Pons (tissue), 1 donor: Measurements from ENCODE around the gene CBX4.
A peak's percentile ranks its signal among the peaks of the same experiment; 100 is the strongest.

Experiments
- DNase-seq: peaks from one replicate; pipeline ENCODE4 v3.0.0-alpha.2; 2016; ENCODE audit warnings: low spot score

Gene CBX4

GRCh38 chr17:79841369-79842135, 2.3 kb upstream of the CBX4 start:
- DNase-seq = no peak

DNA sequence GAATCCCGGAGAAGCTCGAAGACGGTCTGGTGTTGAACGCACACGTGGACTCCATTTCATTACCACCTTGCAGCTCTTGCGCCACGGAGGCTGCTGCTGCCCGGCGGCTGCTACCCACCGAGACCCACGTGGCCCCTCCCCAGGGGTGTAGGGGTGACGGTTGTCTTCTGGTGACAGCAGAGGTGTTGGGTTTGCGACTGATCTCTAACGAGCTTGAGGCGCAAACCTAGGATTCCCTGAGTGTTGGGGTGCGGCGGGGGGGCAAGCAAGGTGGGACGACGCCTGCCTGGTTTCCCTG, 1.7 kb upstream of the CBX4 start:
- no peak for DNase-seq

GRCh38 chr17:79840269-79840988, 1.2 kb upstream of the CBX4 start:
- no peak for DNase-seq

GRCh38 chr17:79838522-79839274, 542 bp downstream of the CBX4 start:
- DNase-seq = peak; percentile 60

DNA sequence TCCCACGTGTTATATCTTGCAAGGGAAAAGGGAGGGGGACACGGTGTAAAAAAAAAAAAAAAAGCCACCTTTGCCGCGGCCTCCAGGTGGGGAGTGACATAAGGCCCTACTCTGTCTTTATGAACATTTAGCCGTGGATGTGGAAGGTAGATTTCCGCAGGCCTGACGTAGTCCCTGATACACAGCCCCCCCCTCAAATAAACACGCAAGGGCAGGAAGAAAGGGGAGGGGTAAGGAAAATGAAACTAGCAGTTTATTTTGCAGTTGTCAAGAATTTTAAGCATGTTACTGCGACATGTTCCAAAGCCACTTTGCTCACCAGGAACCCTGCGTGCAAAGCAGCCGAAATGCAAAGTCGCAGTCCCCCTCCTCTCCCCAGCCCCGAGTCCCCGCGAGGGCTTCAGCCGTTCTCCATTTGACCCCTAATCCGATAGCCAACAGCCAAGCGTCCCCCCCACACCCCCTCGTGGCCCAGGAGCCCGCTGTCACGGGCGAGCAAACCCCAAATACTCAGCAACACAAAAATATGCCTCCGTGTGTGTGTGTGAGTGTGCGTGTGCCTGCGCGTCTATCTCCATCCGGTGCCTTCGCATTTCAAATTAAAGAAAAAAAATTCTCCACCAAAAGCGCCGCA, 1.2 kb downstream of the CBX4 start:
- no peak for DNase-seq

- peak; percentile 28 for DNase-seq
Measured at GRCh38 chr17:79836972-79837887, 2.0 kb downstream of the CBX4 start.

GRCh38 chr17:79836510-79836971, 2.7 kb downstream of the CBX4 start:
- no peak for DNase-seq

DNA sequence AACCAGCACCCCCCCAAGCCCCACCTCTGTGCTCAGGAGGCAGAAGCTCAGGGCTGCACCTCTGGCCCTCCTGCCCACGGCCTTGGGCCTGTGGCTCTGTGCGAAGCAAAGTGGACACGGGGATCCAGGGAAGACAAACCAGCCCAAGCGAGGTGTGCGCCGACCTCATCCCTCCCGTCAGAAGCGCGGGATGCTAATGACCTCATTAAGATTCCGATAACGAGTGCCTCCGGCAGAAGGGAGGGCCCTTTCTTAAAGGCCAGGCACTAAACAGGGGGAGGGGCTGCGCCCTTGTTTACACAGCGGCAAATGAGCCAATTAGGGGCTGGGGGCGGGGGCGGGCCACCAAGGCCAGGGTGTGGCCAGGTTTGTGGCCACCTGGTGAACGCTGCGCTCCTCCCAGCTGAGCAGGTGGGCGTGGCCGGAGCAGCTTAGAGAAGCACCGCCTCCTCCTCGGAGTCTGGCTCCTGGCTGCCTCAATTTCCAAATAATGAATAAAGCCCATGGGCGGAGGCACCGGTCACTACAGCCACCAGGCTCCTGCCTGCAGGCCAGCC, 3.2 kb downstream of the CBX4 start:
- no peak for DNase-seq

DNA sequence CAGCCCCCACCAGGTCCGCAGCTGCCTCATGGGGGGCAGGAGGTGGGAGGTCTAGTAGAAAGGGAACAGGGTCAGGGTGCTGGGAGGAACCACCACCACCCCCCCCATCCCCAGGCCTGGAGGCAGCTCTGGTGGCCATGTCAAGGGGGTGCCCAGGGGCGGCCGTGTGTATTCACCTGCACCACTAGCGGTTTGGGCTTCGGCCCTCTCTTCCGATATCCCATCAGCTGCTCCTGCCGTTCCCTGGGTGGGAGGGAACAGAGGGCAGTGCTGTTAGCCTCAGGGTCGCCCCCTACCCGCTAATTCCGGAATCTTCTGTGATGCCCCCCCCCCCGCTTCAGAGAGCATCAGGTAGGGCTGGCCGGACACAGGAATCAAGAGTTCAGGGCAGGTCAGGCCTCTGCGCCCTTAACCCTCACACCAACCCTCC, 3.8 kb downstream of the CBX4 start:
- DNase-seq = no peak

DNA sequence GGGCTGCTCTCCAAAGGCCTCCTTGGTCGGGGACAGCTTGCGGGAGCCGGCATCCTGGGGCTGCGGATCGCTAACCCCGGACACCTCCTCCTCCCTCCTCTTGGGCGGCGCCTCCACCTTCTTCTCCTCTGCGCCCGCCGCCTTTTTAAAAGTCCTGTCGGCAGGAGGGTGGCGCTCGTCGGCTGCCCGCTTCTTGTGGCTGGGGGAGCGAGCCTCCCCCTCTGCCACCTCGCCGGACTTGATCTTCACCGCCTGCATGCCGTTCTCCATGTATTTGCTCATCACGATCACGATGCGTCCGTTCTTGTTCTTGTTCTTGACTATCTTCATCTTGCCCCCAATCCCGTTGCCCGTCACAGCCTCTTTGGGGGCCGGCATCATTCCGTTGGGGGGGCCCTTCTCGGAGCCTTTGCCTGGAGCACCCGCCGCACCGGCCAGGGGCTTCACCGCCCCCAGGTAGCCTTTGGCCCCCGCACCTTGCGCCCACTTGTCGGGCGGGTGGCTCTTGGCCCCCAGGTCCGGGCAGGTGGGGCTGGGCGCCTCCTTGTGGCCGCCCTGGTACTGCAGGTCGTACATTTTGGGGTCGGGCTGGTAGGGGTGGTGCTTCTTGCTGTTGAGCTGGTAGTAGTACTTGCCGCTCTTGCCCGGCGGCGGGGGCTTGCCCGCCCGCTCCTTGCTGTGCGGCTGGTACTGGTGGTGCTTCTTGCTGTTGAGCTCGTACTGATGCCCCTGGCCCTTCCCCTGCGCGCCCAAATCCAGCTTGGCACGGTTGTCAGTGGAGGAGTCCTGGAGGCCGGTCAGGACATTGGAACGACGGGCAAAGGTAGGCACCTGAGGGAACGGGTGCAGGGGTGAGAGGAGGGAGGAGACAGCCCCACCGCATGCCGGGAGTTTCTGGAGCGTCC, 4.4 kb downstream of the CBX4 start:
- DNase-seq = no peak

- no peak for DNase-seq
Measured at GRCh38 chr17:79833744-79834564, 5.3 kb downstream of the CBX4 start.

GRCh38 chr17:79833110-79833450, 6.2 kb downstream of the CBX4 start:
- DNase-seq = no peak

GRCh38 chr17:79832218-79833109, 6.8 kb downstream of the CBX4 start:
- no peak for DNase-seq

DNA sequence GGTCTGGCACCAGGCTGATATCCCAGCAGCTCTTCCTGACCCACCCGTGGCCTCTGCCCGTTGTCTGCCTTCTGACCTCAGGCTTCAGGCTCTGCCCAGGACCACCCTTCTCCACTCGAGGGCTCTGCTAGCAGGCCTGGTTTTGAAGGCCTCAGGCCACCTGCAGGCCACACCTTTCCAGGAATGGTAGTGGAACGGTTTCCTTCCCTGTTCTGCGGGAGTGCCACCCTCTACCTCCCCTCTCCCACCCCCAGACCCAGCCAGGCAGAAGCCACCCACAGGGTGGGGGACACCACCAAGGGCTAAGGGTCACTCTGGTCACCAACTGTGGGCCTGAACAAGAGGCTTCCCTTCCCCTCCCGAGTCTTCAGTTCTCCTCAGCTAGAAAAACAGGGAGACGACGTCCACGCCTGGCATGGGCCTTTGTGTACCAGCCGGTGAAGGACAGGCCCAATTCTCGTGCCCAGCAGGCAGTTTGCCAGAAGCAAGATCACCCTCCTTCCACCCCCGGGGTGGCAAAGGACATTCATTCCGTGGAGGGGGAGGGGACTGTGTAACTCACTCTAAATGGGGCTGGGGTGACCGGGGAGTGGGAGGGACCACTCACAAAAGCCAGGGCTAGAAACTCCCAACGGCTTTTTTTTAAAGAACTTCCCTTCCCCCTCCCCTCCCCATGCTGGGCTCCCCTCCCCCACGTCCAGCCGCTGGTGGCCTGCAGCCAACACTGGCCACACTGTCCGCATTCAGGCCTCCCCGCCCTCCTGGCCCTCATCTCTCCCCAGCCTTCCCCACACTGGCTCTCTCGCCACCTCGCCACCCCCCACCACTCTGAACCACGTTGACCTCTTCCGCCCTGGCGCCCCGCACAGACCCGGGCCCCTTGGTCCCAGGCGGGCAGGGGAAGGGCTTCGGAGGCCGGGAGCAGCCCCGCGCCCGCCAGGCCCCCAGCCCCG, 7.7 kb downstream of the CBX4 start:
- peak; percentile 73 for DNase-seq

- no peak for DNase-seq
Measured at GRCh38 chr17:79830763-79831264, 8.4 kb downstream of the CBX4 start.

DNA sequence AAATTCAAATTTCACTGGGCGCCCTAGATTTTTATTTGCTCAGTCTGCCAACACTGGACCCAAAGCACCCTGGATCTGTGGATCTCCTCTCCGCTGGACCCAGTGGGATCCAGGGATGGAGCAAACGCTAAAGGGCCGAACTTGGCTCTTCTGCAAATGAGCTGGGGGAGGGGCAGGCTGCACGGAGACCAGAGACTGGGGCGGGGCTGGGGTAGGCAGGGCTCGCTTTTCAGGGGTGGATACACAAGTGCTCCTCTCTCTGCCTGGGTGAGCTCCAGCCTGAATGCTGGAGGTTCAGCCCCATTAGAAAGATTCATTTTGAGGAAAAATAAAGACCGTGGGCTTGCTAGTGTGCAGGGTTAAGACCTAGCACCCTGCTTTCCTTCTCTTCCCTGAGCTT, 8.9 kb downstream of the CBX4 start:
- DNase-seq = no peak

DNA sequence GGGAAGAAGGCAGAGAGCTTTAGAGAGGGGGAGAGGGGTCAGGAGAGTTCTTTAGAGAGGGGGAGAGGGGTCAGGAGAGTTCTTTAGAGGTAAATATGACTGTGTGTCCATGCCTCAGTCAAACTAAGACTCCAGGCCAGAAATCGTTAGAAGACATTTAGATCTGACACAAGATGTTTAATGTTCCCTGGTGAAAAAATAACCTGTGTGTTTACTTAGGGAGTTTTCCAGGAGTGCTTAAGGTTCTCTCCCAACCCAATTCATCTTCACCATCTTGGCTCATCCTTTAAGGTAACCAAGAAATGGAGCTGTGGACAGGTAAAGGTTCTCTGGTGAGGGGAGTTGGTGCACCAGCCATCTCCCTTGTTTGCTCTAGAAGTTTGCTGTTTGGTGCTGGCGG, 9.8 kb downstream of the CBX4 start:
- DNase-seq = no peak
